ENCODE results near the gene DDX47. TPM values are rescaled to one million over a fixed set of nuclear protein-coding genes. Genes with fewer than 3 reads are reported as not detected.

DDX47 gene
- total RNA-seq, 1 experiment from 2014 or later: 115 TPM

DNA sequence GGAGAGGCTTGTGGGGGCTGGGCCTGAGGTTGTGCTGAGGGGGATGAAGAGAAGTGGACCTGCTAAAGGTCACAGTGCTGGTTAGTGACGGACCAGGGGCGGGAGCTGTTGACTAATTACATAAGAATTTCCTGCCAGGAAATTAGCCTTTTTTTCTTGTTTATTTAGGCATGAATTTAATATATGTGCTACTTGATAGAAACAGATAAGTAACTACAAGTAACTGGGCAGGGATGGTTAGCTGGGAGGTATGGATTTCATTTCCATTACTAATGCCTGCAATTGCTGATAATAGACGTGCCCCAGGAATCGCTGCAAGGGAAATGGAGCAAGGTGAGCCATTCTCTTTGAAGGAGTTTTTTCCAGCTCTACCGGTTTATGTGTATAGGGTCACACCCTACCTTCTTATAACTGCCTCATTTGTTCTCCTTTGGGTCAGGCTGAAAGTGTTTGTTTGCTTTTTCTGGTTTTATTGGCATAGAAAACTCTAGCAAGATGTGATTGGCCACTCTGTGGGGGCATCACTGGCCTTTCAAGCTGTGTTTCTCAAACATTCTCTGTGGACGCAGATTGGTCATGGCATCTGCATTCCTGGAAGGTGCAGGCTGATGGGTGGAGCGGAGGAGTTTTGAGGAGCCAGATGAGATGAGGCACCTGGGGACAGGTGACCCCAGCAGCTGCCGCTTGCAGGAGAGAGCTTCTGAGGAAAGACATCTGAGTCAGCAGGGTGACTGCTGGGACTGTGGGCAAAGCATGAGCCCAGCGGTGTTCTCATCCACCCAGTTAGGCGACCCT, 59.2 kb downstream of the DDX47 start:
- peak overlapping the region; percentile 89 for H3K27ac ChIP-seq (ENCODE audit: low read length)
- DNase-seq (ENCODE audit: low read depth, low spot score): no peak
- ChIA-PET POLR2A (interaction anchor here (0.6 to 2.3 kb wide), 2 partner anchors 11 to 19 kb away, joined by 3 to 21 read pairs; partner anchors contain the start of gene GPRC5A), CTCF (interaction anchor here (1.2 kb wide), 1 partner anchor 36 kb away, joined by 3 read pairs; no protein-coding TSS in a partner anchor)
- peak overlapping the region in 1 of 2 experiments; percentile 9; a peak in 1 of 4 replicates for H3K4me3 ChIP-seq (ENCODE audit: low read depth in 2 of 2, low read length in 2 of 2)
- H3K36me3 ChIP-seq (ENCODE audit: control insufficient read depth, insufficient read depth, low read length): no peaks in the 10 kb centered on the region
- peaks cover 61% of the 10 kb centered on the region for H3K4me1 ChIP-seq (ENCODE audit: control insufficient read depth, insufficient read depth, low read length)
- in situ Hi-C loops (cut with HindIII; ENCODE audit: low pct_unique_long_range_greater_than_20kb, low sequenced_read_pairs): no loop called here
- no peaks in the 10 kb centered on the region for H3K27me3 ChIP-seq (ENCODE audit: control insufficient read depth, insufficient read depth, low read length)
- TF ChIP-seq TCF7L2 (IDR thresholded peaks at IDR 0.05; ENCODE audit: low read depth, low read length) (peak; percentile 96), SIN3A (IDR thresholded peaks at IDR 0.05; ENCODE audit: borderline replicate concordance, insufficient read depth, low read depth, low read length) (0 out of 2 replicates have a peak, but pooled peaks have one; percentile 41), REST (IDR thresholded peaks at IDR 0.05; ENCODE audit: insufficient read depth in 1 of 2, low read depth in 2 of 2, low read length in 1 of 2) (no peak), CTCF (IDR thresholded peaks at IDR 0.05) (no peak), POLR2AphosphoS5 (IDR thresholded peaks at IDR 0.05; ENCODE audit: low read depth, low read length) (peak; percentile 59)
- intact Hi-C loops (cut with micrococcal nuclease; ENCODE audit: unreplicated experiment): no loop called here
- H3K9me3 ChIP-seq (ENCODE audit: control insufficient read depth, insufficient read depth, low read depth, low read length): no peaks in the 10 kb centered on the region
- BruUV-seq (replicated peaks): TSS peak; percentile 79
- ATAC-seq: peak; percentile 80

GRCh38 chr12:12872934-12873275, 59.8 kb downstream of the DDX47 start:
- Histone ChIP-seq H3K27me3 (ENCODE audit: control insufficient read depth, insufficient read depth, low read length) (no peaks in the 10 kb centered on the region), H3K9me3 (ENCODE audit: control insufficient read depth, insufficient read depth, low read depth, low read length) (no peaks in the 10 kb centered on the region), H3K36me3 (ENCODE audit: control insufficient read depth, insufficient read depth, low read length) (no peaks in the 10 kb centered on the region), H3K4me1 (ENCODE audit: control insufficient read depth, insufficient read depth, low read length) (peaks cover 66% of the 10 kb centered on the region), H3K4me3 (ENCODE audit: low read depth in 2 of 2, low read length in 2 of 2) (no peak overlapping the region; a peak in 1 of 4 replicates), H3K27ac (ENCODE audit: low read length) (peak overlapping the region; percentile 89)
- in situ Hi-C loops (cut with HindIII; ENCODE audit: low pct_unique_long_range_greater_than_20kb, low sequenced_read_pairs): no loop called here
- ChIA-PET CTCF (interaction anchor here (1.2 kb wide), 1 partner anchor 36 kb away, joined by 3 read pairs; no protein-coding TSS in a partner anchor), POLR2A (interaction anchor here (0.9 to 2.3 kb wide), 2 partner anchors 18 to 36 kb away, joined by 5 to 21 read pairs; partner anchors contain the start of gene GPRC5A)
- no peak for TF ChIP-seq REST (IDR thresholded peaks at IDR 0.05; ENCODE audit: insufficient read depth in 1 of 2, low read depth in 2 of 2, low read length in 1 of 2)
- BruUV-seq (replicated peaks): no TSS peak
- ATAC-seq (no peak), DNase-seq (ENCODE audit: low read depth, low spot score) (no peak)
- intact Hi-C loops (cut with micrococcal nuclease; ENCODE audit: unreplicated experiment): no loop called here
